GM03348 (cell line): Measurements from ENCODE around the gene MPV17L2.

Experiments used
- DNase-seq: peaks from one replicate; pipeline ENCODE4 v3.0.0; 2012; ENCODE audit warnings: low spot score

Gene MPV17L2

GRCh38 chr19:18160971-18161635 lies 31.9 kb upstream of the MPV17L2 start:
- DNase-seq = peak; percentile 96

GRCh38 chr19:18161636-18162002 lies 31.4 kb upstream of the MPV17L2 start:
- DNase-seq = no peak

- DNase-seq = no peak
Measured at GRCh38 chr19:18164072-18164471, 28.9 kb upstream of the MPV17L2 start.

- no peak for DNase-seq
Measured at GRCh38 chr19:18165794-18166544, 27.0 kb upstream of the MPV17L2 start.

- no peak for DNase-seq
Measured at GRCh38 chr19:18167011-18167410, 26.0 kb upstream of the MPV17L2 start.

- DNase-seq = peak; percentile 86
Measured at GRCh38 chr19:18167975-18168645, 24.9 kb upstream of the MPV17L2 start.

- DNase-seq = no peak
Measured at GRCh38 chr19:18168673-18169381, 24.2 kb upstream of the MPV17L2 start.

- DNase-seq = peak; percentile 3
Measured at GRCh38 chr19:18170714-18171255, 22.2 kb upstream of the MPV17L2 start.

GRCh38 chr19:18171605-18172327 lies 21.3 kb upstream of the MPV17L2 start:
- DNase-seq = peak; percentile 5

GRCh38 chr19:18172331-18173053 lies 20.5 kb upstream of the MPV17L2 start:
- no peak for DNase-seq

- DNase-seq = no peak
Measured at GRCh38 chr19:18173054-18173571, 19.9 kb upstream of the MPV17L2 start.

- DNase-seq = peak; percentile 90
Measured at GRCh38 chr19:18173572-18174288, 19.3 kb upstream of the MPV17L2 start, which contains the start of gene IFI30. IFI30 (plus strand) TSS chr19:18173813; CDS start chr19:18173842, 29 bp downstream.

GRCh38 chr19:18174983-18175382 lies 18.0 kb upstream of the MPV17L2 start:
- DNase-seq = no peak

GRCh38 chr19:18176367-18177310 lies 16.4 kb upstream of the MPV17L2 start:
- no peak for DNase-seq

- no peak for DNase-seq
Measured at GRCh38 chr19:18179957-18180356, 13.1 kb upstream of the MPV17L2 start.

GRCh38 chr19:18183529-18183928 lies 9.5 kb upstream of the MPV17L2 start:
- no peak for DNase-seq

GRCh38 chr19:18185538-18185937 lies 7.5 kb upstream of the MPV17L2 start:
- no peak for DNase-seq

- no peak for DNase-seq
Measured at GRCh38 chr19:18190278-18190677, 2.7 kb upstream of the MPV17L2 start.

- no peak for DNase-seq
Measured at GRCh38 chr19:18191640-18192062, 1.4 kb upstream of the MPV17L2 start.
